Ishikawa (cell line): ENCODE measurements around the gene INSYN2B.

ENCODE experiments used
- CEBPB ChIP-seq: IDR thresholded peaks from 2 replicates; pipeline ENCODE4 v1.6.1; 2012
- CREB1 ChIP-seq: IDR thresholded peaks from 2 replicates; pipeline ENCODE4 v1.6.1; 2012; ENCODE audit warnings: low read depth
- EGR1 ChIP-seq: IDR thresholded peaks from 2 replicates; pipeline ENCODE4 v1.6.1; 2012
- EP300 ChIP-seq: IDR thresholded peaks from 2 replicates; pipeline ENCODE4 v1.6.1; 2012; ENCODE audit warnings: borderline replicate concordance
- FOXM1 ChIP-seq: IDR thresholded peaks from 2 replicates; pipeline ENCODE4 v1.6.1; 2012; ENCODE audit warnings: low read depth, borderline replicate concordance
- MAX ChIP-seq: IDR thresholded peaks from 2 replicates; pipeline ENCODE4 v1.6.1; 2012
- NFIC ChIP-seq: IDR thresholded peaks from 2 replicates; pipeline ENCODE4 v1.6.1; 2012
- RAD21 ChIP-seq: IDR thresholded peaks from 2 replicates; pipeline ENCODE4 v1.6.1; 2012; ENCODE audit warnings: low read depth
- REST ChIP-seq: IDR thresholded peaks from 2 replicates; pipeline ENCODE4 v1.6.1; 2012; ENCODE audit warnings: low read depth, mild to moderate bottlenecking
- TAF1 ChIP-seq: IDR thresholded peaks from 2 replicates; pipeline ENCODE4 v1.6.1; 2012; ENCODE audit warnings: low read depth, mild to moderate bottlenecking
- TCF12 ChIP-seq: IDR thresholded peaks from 2 replicates; pipeline ENCODE4 v1.6.1; 2012; ENCODE audit warnings: low read depth
- TEAD4 ChIP-seq: IDR thresholded peaks from 2 replicates; pipeline ENCODE4 v1.6.1; 2012
- USF1 ChIP-seq: IDR thresholded peaks from 2 replicates; pipeline ENCODE4 v1.6.1; 2012
- YY1 ChIP-seq: IDR thresholded peaks from 2 replicates; pipeline ENCODE4 v1.6.1; 2012; ENCODE audit warnings: low read depth
- ZBTB7A ChIP-seq: IDR thresholded peaks from 2 replicates; pipeline ENCODE4 v1.6.1; 2012; ENCODE audit warnings: low read depth

INSYN2B gene

GRCh38 chr5:169840405-169840804 lies 139.9 kb downstream of the INSYN2B start:
- TF ChIP-seq MAX (no peak), YY1 (no peak), REST (no peak), FOXM1 (no peak), EGR1 (no peak), TEAD4 (no peak), ZBTB7A (no peak), CEBPB (no peak), TCF12 (no peak), CREB1 (no peak)

- TF ChIP-seq ZBTB7A, result no peak
- TF ChIP-seq EP300, result no peak
- TF ChIP-seq FOXM1, result no peak
- no peak for TF ChIP-seq EGR1
- TF ChIP-seq TAF1, result no peak
- no peak for TF ChIP-seq YY1
- TF ChIP-seq RAD21, result no peak
- TF ChIP-seq REST, result no peak
- TF ChIP-seq NFIC, result no peak
- TF ChIP-seq CREB1, result no peak
- TF ChIP-seq MAX, result no peak
- TF ChIP-seq TEAD4, result no peak
- TF ChIP-seq CEBPB, result no peak
- TF ChIP-seq USF1, result no peak
- TF ChIP-seq TCF12, result no peak
These were observed 141.6 kb downstream of the INSYN2B start for GRCh38 chr5:169838688-169839087.

GRCh38 chr5:169837686-169838085 lies 142.6 kb downstream of the INSYN2B start:
- TF ChIP-seq EGR1 (no peak), EP300 (no peak), YY1 (no peak), CREB1 (no peak), MAX (no peak), REST (no peak), NFIC (no peak), ZBTB7A (no peak), TAF1 (no peak), TCF12 (no peak), RAD21 (no peak), TEAD4 (no peak), CEBPB (no peak), FOXM1 (no peak), USF1 (no peak)

- TF ChIP-seq NFIC (no peak), TCF12 (no peak), TAF1 (no peak), ZBTB7A (no peak), REST (no peak), CREB1 (no peak), YY1 (no peak), EP300 (no peak), USF1 (no peak), FOXM1 (no peak), RAD21 (no peak), MAX (no peak), EGR1 (no peak)
These were observed 143.3 kb downstream of the INSYN2B start for GRCh38 chr5:169836835-169837536.
